LNCaP clone FGC (cell line): ENCODE measurements around the gene STX10.

Source experiments
- DNase-seq: peaks from one replicate; pipeline ENCODE4 v3.0.0-alpha.2; 2011; ENCODE audit warnings: low read depth
- H3K4me3 ChIP-seq: 2 replicates; pipeline ENCODE4 v1.5.1; 2011; ENCODE audit warnings: mild to moderate bottlenecking, low read depth, low read length, control low read depth
- CTCF ChIP-seq: IDR thresholded peaks from 2 replicates; pipeline ENCODE4 v1.5.1; 2012; ENCODE audit warnings: mild to moderate bottlenecking; ENCODE audit not compliant: control insufficient read depth, insufficient read depth; ENCODE audit errors: extremely low read depth

The STX10 gene

GRCh38 chr19:13146763-13147563 lies 3.2 kb downstream of the STX10 start:
- no peak for TF ChIP-seq CTCF
- DNase-seq: no peak
- H3K4me3 ChIP-seq: no peak overlapping the region

GRCh38 chr19:13139633-13140311 lies 10.4 kb downstream of the STX10 start:
- no peak overlapping the region for H3K4me3 ChIP-seq
- DNase-seq: no peak
- TF ChIP-seq CTCF: no peak

- DNase-seq: no peak
- H3K4me3 ChIP-seq: no peak overlapping the region
- no peak for TF ChIP-seq CTCF
These were observed 11.3 kb downstream of the STX10 start for GRCh38 chr19:13138916-13139198.

GRCh38 chr19:13138171-13138915 lies 11.8 kb downstream of the STX10 start:
- no peak for TF ChIP-seq CTCF
- H3K4me3 ChIP-seq: no peak overlapping the region
- no peak for DNase-seq

GRCh38 chr19:13137290-13137794 lies 12.8 kb downstream of the STX10 start:
- DNase-seq: no peak
- TF ChIP-seq CTCF: no peak

GRCh38 chr19:13135068-13136062 lies 14.8 kb downstream of the STX10 start:
- TF ChIP-seq CTCF: no peak
- no peak for DNase-seq
- no peak overlapping the region for H3K4me3 ChIP-seq

More at GRCh38 chr19:13137290-13137794, 12.8 kb downstream of the STX10 start:
- H3K4me3 ChIP-seq: no peak overlapping the region
